ENCODE results near the gene CRADD. TPM values are rescaled to one million over a fixed set of nuclear protein-coding genes. Genes with fewer than 3 reads are reported as not detected.

Gene CRADD
- total RNA-seq, 2 donors from 2014 or later, result 7.7 to 9.1 TPM

DNA sequence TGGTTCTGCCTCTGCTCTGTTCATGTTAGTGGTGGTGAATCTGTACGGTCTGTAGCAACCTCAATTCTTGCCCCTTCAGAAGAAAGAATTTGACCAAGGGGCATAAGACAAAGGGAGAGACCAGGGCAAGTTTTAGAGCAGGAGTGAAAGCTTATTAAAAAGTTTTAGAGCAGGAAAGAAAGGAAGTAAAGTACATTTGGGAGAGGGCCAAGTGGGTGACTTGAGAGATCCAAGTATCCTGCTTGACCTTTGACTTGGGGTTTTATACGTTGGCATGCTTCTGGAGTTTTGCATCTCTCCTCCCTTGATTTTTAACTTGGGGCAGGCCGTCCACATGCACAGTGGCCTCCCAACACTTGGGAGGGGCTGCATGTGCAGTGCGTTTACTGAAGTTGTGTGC is 225.0 kb downstream of the CRADD start:
- Histone ChIP-seq H3K9me3 (ENCODE audit: control insufficient read depth, low read length) (peaks cover 11% of the 10 kb centered on the region), H3K4me1 (ENCODE audit: control insufficient read depth, insufficient read depth, low read length) (no peaks in the 10 kb centered on the region), H3K9ac (ENCODE audit: extremely low read depth, low read length, poor library complexity, severe bottlenecking) (no peak overlapping the region), H3K36me3 (ENCODE audit: control insufficient read depth, insufficient read depth, low read length) (no peaks in the 10 kb centered on the region), H3K27me3 (ENCODE audit: control insufficient read depth, insufficient read depth, low read length, poor library complexity, severe bottlenecking) (no peaks in the 10 kb centered on the region), H3K4me3 (ENCODE audit: low read length) (no peak overlapping the region), H3K27ac (ENCODE audit: low read depth, low read length) (no peak overlapping the region)
- peaks cover 13% of the 10 kb centered on the region for H3K9me3 Mint-ChIP-seq
- no peak overlapping the region for H3K4me3 Mint-ChIP-seq
- WGBS, 2 experiments (ENCODE audit: insufficient coverage in 1 of 2, insufficient read length in 1 of 2), result 95 to 96% methylated on average over 3 to 4 of the region's 4 CpGs
- no peak for DNase-seq
- H3K36me3 Mint-ChIP-seq (ENCODE audit: low read depth), result peaks cover 3% of the 10 kb centered on the region
- H3K27me3 Mint-ChIP-seq (ENCODE audit: insufficient read depth), result no peaks in the 10 kb centered on the region
- no peak overlapping the region for H3K27ac Mint-ChIP-seq
- TF ChIP-seq, protein P1, sequence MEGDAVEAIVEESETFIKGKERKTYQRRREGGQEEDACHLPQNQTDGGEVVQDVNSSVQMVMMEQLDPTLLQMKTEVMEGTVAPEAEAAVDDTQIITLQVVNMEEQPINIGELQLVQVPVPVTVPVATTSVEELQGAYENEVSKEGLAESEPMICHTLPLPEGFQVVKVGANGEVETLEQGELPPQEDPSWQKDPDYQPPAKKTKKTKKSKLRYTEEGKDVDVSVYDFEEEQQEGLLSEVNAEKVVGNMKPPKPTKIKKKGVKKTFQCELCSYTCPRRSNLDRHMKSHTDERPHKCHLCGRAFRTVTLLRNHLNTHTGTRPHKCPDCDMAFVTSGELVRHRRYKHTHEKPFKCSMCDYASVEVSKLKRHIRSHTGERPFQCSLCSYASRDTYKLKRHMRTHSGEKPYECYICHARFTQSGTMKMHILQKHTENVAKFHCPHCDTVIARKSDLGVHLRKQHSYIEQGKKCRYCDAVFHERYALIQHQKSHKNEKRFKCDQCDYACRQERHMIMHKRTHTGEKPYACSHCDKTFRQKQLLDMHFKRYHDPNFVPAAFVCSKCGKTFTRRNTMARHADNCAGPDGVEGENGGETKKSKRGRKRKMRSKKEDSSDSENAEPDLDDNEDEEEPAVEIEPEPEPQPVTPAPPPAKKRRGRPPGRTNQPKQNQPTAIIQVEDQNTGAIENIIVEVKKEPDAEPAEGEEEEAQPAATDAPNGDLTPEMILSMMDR (conservative IDR thresholded peaks at IDR 0.05), result no peak
- H3K4me1 Mint-ChIP-seq, result peaks cover 5% of the 10 kb centered on the region

DNA sequence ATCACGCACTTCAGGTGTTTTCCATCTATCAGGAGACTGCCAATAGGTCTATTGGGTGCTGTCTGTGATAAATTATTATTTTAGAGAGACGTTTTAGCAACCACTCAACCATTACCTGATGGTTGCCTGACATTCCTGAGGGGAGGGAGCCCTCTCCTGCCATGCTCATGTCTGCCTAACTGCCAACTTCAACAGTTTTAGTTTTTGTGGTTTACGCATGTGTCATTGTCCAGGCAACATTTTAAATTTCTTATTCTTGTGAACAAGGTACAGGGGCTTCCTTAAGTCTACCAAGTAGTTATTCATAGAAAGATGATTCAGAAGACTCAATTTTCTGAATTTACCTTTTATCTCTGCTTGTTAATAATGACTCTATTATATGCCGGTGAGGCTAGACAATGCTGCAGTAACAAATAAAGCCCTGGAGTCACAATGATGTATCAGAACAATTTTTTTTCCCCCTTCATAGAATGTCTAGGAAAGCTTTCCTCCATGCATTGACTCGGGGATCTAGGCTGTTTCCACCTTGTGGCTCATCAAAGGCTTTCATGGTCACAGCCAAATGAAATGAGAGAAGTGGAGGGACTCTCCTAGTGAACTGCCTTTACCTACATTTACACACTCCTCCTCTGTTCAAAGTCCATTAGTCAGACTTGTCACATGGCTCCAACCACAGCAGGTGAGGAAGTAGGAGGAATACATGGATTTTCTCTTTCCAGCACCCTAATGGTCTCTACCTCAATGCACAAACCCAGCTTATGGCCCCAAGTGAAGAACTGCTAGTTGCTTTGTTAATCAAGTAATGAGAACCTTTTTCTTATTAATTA is 225.8 kb downstream of the CRADD start:
- peaks cover 13% of the 10 kb centered on the region for H3K9me3 Mint-ChIP-seq
- no peak overlapping the region for H3K27ac ChIP-seq (ENCODE audit: low read depth, low read length)
- H3K36me3 Mint-ChIP-seq (ENCODE audit: low read depth), result peaks cover 3% of the 10 kb centered on the region
- no peak overlapping the region for H3K4me3 ChIP-seq (ENCODE audit: low read length)
- no peak overlapping the region for H3K27ac Mint-ChIP-seq
- TF ChIP-seq, protein P1 (conservative IDR thresholded peaks at IDR 0.05), result no peak
- H3K27me3 ChIP-seq (ENCODE audit: control insufficient read depth, insufficient read depth, low read length, poor library complexity, severe bottlenecking), result no peaks in the 10 kb centered on the region
- no peak for DNase-seq
- no peak overlapping the region for H3K4me3 Mint-ChIP-seq
- H3K27me3 Mint-ChIP-seq (ENCODE audit: insufficient read depth), result no peaks in the 10 kb centered on the region
- H3K36me3 ChIP-seq (ENCODE audit: control insufficient read depth, insufficient read depth, low read length), result no peaks in the 10 kb centered on the region
- 92 to 99% methylated on average over 2 to 5 of the region's 5 CpGs for WGBS, 2 experiments (ENCODE audit: insufficient coverage in 1 of 2, insufficient read length in 1 of 2)
- H3K4me1 ChIP-seq (ENCODE audit: control insufficient read depth, insufficient read depth, low read length), result no peaks in the 10 kb centered on the region
- H3K9me3 ChIP-seq (ENCODE audit: control insufficient read depth, low read length), result peaks cover 11% of the 10 kb centered on the region
- no peak overlapping the region for H3K9ac ChIP-seq (ENCODE audit: extremely low read depth, low read length, poor library complexity, severe bottlenecking)
- H3K4me1 Mint-ChIP-seq, result peaks cover 5% of the 10 kb centered on the region

DNA sequence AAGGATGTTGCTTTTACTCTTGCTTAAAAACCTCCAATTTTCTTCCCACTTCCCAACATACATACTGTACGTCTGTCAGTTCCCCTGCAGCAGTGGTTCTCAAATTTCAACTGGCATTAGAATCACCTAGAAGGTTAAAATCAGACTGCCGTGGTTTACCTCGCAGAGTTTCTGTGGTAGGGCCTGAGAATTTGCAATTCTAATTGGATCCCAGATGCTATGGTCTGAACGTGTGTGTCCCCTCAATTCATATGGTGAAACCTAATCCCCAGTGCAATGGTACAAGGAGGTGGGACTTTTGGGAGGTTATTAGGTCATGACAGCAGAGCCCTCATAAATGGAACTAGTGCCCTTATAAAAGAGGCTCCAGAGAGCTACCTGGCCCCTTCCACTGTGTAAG is 226.9 kb downstream of the CRADD start:
- Histone ChIP-seq H3K27me3 (ENCODE audit: control insufficient read depth, insufficient read depth, low read length, poor library complexity, severe bottlenecking) (no peaks in the 10 kb centered on the region), H3K27ac (ENCODE audit: low read depth, low read length) (no peak overlapping the region), H3K36me3 (ENCODE audit: control insufficient read depth, insufficient read depth, low read length) (no peaks in the 10 kb centered on the region), H3K9me3 (ENCODE audit: control insufficient read depth, low read length) (peaks cover 11% of the 10 kb centered on the region), H3K4me3 (ENCODE audit: low read length) (no peak overlapping the region), H3K9ac (ENCODE audit: extremely low read depth, low read length, poor library complexity, severe bottlenecking) (no peak overlapping the region), H3K4me1 (ENCODE audit: control insufficient read depth, insufficient read depth, low read length) (no peaks in the 10 kb centered on the region)
- Mint-ChIP-seq H3K27ac (no peak overlapping the region), H3K36me3 (ENCODE audit: low read depth) (peaks cover 3% of the 10 kb centered on the region), H3K27me3 (ENCODE audit: insufficient read depth) (no peaks in the 10 kb centered on the region), H3K4me3 (no peak overlapping the region), H3K4me1 (peaks cover under 1% of the 10 kb centered on the region), H3K9me3 (peaks cover 13% of the 10 kb centered on the region)
- 82 to 100% methylated on average over 1 to 4 of the region's 4 CpGs for WGBS, 2 experiments (ENCODE audit: insufficient coverage in 1 of 2, insufficient read length in 1 of 2)
- TF ChIP-seq, protein P1 (conservative IDR thresholded peaks at IDR 0.05), result no peak
- DNase-seq, result no peak
